Measurements from ENCODE around the gene CCDC14. TPM values are rescaled to one million over a fixed set of nuclear protein-coding genes. Genes with fewer than 3 reads are reported as not detected.
"Not testable (repeated sequence)": the region's sequence is repeated elsewhere in the genome, so short reads cannot be mapped to it uniquely, and the experiment has no call there.

CCDC14 gene
- 33.2 and 36.8 TPM in 2 replicates for total RNA-seq
- 15.5 TPM for polyA plus RNA-seq (2012)

- DNase-seq (ENCODE audit: low read depth): peak; percentile 98
Measured at GRCh38 chr3:123960781-123961507, at the start of gene CCDC14. Gene CCDC14 (minus strand): TSS chr3:123961229. CDS start chr3:123961173, 56 bp downstream.

- not testable (repeated sequence) for DNase-seq (ENCODE audit: low read depth)
Measured at GRCh38 chr3:124008321-124008720, 47.3 kb upstream of the CCDC14 start.

- peak; percentile 44 for DNase-seq (ENCODE audit: low read depth)
Measured at GRCh38 chr3:124007186-124007585, 46.2 kb upstream of the CCDC14 start.

GRCh38 chr3:124002405-124003079, 41.5 kb upstream of the CCDC14 start:
- not testable (repeated sequence) for DNase-seq (ENCODE audit: low read depth)

GRCh38 chr3:124001366-124001765, 40.3 kb upstream of the CCDC14 start:
- DNase-seq (ENCODE audit: low read depth): not testable (repeated sequence)

GRCh38 chr3:123997543-123997942, 36.5 kb upstream of the CCDC14 start:
- DNase-seq (ENCODE audit: low read depth): no peak

GRCh38 chr3:123993818-123994217, 32.8 kb upstream of the CCDC14 start:
- DNase-seq (ENCODE audit: low read depth): no peak

- not testable (repeated sequence) for DNase-seq (ENCODE audit: low read depth)
Measured at GRCh38 chr3:123991730-123992588, 30.9 kb upstream of the CCDC14 start, which contains the start of gene ROPN1. Gene ROPN1 (minus strand): TSS chr3:123992124. CDS start chr3:123980481, 11,643 bp downstream.

- no peak for DNase-seq (ENCODE audit: low read depth)
Measured at GRCh38 chr3:123986427-123986826, 25.4 kb upstream of the CCDC14 start.

GRCh38 chr3:123984957-123985356, 23.9 kb upstream of the CCDC14 start:
- no peak for DNase-seq (ENCODE audit: low read depth)

- DNase-seq (ENCODE audit: low read depth): no peak
Measured at GRCh38 chr3:123984350-123984749, 23.3 kb upstream of the CCDC14 start.

- not testable (repeated sequence) for DNase-seq (ENCODE audit: low read depth)
Measured at GRCh38 chr3:123981317-123981716, 20.3 kb upstream of the CCDC14 start.

GRCh38 chr3:123980539-123980938, 19.5 kb upstream of the CCDC14 start:
- DNase-seq (ENCODE audit: low read depth): no peak

- peak; percentile 56 for DNase-seq (ENCODE audit: low read depth)
Measured at GRCh38 chr3:123979525-123980501, 18.8 kb upstream of the CCDC14 start.

GRCh38 chr3:123976904-123977303, 15.9 kb upstream of the CCDC14 start:
- DNase-seq (ENCODE audit: low read depth): not testable (repeated sequence)

GRCh38 chr3:123976181-123976898, 15.3 kb upstream of the CCDC14 start:
- not testable (repeated sequence) for DNase-seq (ENCODE audit: low read depth)

GRCh38 chr3:123975030-123975429, 14.0 kb upstream of the CCDC14 start:
- not testable (repeated sequence) for DNase-seq (ENCODE audit: low read depth)

GRCh38 chr3:123971406-123971805, 10.4 kb upstream of the CCDC14 start:
- DNase-seq (ENCODE audit: low read depth): no peak

- not testable (repeated sequence) for DNase-seq (ENCODE audit: low read depth)
Measured at GRCh38 chr3:123967260-123967659, 6.2 kb upstream of the CCDC14 start.
